Activated CD4-positive, CD25-positive, alpha-beta regulatory T cell treated with anti-CD3 and anti-CD28 coated beads, Interleukin-2, amount 50 U/mL, for 24 hours (primary cell): ENCODE results near the gene TRMT44.

Experiments used
- ATAC-seq, 2 donors: fragments of 150-1000 bp; cut with Tn5 transposase; one replicate each; pipeline ENCODE4 v1.10.0; 2021; ENCODE audit warnings: mild to moderate bottlenecking in 1 of 2, moderate library complexity in 1 of 2

Gene TRMT44

DNA sequence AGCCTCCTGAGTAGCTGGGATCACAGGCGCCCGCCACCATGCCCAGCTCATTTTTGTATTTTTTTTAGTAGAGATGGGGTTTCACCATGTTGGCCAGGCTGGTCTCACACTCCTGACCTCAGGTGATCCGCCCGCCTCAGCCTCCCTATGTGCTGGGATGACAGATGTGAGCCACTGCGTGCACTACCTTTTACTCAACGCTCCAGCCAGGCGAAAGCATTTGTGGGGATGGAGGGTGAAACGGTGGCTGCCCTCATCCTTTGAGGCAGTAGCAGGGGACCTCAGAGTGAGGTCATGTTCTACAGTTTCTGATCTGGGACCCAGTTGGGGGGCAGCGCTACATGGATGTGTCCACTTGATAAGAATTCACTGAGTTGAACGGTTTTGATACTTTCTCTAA lies 73.8 kb downstream of the TRMT44 start:
- no peak for ATAC-seq

DNA sequence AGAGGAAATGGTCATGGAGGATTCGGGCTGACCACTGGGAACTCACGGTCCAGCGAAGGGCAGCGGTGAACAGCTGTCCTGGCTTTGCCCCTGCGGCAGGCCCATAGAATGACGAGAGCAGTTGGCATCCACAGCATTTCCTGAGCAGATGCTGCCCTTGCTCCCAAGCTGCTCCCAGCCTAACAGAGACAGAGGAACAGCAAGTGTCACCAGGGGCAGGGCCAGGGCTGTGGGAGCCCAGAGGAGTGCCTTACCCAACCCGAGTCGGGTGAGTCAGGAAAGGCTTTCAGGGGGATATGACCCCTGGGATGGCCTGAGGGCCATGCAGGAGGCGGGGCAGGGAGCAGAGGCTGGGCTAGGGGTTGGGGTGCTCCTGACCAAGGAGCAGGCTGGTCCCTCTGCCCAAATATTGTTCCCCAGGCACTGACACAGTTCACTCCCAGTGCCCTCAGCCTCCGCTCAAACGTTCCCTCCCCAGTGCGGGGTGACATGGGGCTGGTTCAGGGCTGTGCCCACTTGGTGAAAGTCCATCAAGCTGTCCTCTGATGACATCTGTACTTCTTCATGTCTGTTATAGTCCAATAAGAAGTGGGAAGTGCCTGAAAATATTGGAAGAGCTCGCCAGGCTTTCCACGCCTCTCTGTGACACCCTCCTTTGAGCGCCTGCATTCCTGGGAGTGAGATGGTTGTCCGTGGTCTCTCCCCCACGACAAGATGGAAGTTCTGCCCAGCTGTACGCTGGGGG lies 74.9 kb downstream of the TRMT44 start:
- no peak for ATAC-seq

DNA sequence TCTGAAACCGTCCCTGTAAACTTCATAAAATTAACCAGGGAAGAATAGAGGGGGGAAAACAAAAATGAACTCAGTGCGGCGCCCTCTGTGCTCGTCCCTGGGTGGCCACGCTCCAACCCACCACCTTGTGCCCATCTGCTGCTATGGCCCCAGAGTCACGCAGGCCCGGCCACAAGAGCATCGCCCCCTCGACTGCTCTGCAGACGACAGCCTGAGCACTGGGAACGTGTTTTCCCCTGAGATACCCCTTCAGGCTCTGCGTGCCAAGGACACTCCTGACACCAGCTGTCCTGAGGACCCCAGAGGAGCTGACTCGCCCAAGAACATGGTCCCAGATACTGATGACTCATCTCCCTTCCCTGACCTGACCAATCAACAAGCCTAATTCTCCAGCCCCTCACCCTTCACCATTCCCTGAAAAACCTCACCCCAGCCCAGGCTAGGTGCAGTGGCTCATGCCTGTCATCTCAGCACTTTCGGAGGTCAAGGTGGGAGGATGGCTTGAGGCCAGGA lies 75.5 kb downstream of the TRMT44 start:
- no peak for ATAC-seq

DNA sequence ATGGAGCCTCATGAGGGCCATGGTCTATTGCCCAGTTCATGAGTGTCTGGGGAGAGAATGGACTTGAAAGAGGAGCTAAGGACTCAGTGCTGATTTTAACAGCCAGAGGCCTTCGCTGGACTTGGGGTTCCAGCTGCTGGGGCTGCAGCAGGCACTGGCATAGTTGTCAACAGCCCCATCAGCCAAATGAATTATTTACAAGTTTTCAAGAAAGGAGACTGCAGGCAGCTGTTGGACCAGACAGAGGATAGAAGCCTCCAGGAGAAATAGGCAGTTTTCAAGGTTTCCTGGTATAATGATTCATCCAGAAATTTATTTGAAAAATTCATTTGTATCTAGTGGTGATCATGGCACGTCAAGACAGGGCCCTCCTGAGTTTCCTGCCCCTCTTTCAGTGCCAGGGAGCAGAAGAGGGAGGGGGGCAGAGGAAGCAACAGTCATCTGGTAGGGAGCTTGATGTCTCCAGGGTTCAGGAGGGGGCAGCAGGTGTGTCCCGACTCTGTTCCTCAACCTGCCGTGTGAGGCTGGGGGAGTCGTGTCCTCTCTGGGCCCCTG lies 76.5 kb downstream of the TRMT44 start:
- ATAC-seq: no peak

DNA sequence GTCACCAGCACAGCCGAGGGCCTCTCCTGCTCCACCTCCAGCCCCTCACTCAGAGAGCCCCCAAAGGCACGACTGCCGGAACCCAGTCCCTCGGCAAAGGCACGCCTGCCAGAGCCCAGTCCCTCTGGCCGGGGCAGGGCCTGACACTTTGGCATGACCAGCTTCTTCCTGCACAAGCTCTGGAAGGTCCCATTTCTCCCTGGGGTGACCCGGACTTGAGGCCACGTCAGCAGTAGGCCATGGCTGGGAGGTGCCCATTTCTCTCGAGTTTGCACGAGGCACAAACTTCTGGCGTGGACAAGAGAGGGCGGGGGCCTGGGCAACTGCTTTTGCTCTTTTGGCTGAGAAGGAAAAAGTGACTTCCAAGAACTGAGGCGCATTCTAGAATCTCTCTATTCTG lies 77.4 kb downstream of the TRMT44 start:
- no peak for ATAC-seq

DNA sequence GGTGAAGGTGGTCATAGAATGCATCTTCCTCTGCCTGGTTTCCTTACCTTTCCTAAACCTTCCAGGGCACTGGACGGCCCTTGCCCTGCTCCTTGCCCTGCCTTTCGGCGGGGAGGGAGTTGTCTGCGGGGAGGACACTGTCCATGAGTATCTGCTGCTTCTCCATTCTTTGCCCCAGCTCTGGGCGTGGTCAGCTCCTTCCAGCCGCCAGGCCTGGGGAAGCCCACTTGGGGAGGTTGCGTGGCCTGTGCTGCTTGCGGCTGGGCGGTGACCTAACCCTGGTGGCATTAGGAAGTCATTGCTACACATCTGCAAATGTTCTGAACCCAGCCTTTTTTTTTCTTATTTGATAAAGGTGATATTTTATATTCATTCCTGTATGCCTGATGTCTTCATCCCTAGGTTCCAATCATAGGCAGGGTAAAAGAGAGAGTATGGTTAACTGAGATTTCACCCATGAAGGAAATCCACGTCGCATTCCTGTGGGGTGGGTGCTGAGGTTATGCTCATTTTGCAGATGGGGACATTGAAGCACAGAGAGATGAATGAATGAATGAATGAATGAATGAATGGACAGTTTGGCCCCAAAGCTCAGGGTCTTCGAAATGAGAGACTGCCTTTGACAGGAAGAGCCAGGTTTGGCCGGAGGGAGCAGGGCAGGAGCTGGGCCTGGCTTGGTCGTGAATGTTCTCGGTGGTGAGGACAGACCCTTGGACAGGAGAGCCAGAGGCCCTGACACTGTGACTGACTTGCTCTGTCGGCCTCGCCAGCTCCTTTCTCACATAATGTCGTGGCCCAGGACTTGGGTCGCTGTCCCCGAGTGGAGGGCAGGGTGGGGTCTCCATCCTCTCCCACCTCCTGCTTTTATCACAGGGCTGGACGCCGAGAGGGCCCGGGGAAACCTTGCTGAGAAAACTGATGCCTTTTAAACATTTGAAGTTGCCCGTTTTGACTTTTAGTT lies 81.9 kb downstream of the TRMT44 start:
- no peak for ATAC-seq

DNA sequence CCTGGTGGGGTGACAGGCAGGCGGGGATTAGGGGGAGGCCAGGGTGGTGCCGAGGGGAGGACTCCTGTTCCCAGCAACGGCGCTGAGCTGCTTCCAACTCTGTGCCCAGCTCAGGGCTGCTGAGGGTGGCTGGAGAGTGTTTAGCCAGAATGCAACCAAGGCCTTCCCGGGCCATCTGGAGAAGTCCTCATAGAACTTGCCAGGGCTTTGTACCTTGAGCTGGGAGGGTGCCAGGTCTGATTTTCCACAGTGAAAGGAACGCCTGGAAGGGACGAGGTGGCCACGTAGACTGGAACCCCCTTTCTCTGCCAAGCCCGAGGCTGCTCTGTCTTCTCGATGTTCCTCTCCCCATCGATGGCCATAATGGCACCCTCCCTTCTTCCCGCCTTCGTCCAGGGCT lies 82.6 kb downstream of the TRMT44 start:
- ATAC-seq: no peak

DNA sequence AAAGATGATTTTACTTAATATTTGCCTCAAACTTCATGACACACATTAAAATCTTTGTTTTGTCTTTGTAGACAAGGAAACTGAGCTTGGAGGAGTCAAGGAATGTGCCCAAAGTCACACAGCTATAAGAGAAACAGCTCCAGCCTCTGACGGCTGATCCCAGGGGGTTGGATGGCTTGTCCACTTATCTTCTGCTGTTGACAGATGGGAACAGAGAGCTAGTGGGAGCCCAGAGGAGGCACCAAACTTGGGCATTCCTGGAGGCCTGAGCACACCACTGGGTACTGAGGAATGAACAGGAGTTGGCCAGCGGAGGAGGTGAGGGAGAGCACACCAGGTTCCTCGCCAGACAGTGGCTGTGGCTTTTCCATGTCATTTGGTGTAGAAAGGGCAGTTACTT lies 83.2 kb downstream of the TRMT44 start:
- no peak for ATAC-seq

DNA sequence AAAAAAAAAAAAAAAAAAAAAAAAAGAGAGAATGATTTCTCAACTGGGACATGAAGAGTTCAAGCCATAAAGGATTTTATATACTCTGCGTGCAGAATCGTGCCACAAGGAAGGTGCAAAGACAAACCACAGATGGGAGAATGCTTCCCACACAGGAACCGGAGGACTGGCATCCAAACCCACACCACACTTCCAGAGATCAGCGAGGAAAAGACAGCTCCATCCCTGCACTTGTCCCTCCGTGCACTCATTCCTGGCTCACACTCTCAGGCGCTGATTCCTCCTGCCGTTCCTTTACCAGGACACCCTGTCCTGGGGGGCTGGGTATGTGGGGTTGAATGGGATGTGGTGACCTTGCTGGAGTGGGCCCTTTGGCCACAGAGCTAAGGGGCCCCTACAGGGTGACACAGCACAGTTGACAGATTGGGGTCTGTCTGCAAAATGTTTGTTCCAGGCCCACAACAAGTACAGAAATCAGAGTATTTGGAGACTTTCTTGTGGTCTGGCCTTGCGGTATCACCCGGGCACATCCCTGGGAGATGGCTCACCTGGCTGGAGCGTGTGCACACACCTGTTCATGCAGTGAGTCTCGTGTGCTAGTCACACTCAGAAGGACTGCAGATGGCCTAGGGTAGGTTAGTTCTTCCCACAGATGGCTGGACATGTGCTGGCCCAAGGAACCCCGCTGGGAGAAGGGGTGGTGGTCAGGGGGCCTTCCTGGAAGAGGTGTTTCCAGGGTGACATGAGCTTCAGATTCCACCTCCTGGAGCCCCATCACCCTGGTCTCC lies 84.2 kb downstream of the TRMT44 start:
- ATAC-seq: no peak

DNA sequence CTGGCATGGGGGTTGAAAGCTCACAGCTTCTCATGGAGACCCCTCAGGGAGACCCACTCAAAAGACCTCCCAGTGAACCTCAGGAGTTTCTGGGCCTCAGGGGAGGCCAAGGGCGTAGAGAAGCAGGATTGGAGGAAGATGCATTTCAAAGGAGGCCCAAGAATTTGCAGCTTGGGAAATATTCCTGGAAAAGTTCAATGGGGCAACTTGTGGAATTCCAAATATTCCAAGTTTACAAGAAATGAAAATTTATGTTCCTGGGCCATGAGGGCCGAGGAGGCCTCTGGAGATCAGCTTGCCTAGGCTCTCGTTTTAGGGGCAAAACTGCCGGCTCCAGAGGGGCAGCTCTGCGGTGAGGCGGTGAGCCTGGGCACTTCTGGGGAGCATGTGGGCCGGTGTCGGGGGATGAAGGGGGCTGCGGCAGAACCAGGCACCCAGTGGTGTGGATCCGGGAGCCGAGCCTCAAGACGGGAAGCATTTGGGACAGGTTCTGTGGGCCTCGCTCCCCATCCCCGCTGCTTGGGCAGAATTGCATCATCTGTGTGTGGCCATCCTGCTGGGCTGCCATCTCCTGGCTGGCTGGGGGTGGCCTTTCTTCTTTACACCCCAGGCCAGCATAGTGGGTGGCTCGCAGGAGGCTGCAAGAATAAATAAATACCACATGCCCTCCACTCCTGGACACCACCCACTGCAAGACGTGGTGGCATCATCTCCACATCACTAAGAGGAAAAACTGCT lies 85.0 kb downstream of the TRMT44 start:
- no peak for ATAC-seq
